ENCODE results near the gene AP2S1.

Gene AP2S1

GRCh38 chr19:46848389-46848788 is 2.3 kb downstream of the AP2S1 start:
- Histone ChIP-seq H2BK12ac (ENCODE audit: low read length) (peak overlapping the region; percentile 70), H3K4me1 (ENCODE audit: control insufficient read depth in 1 of 2, insufficient read depth in 2 of 2, low read length in 2 of 2) (peaks cover 29 to 31% of the 10 kb centered on the region in 2 experiments), H2BK5ac (ENCODE audit: low read depth, low read length, poor library complexity) (peak overlapping the region; percentile 61), H3K9me3 (ENCODE audit: insufficient read depth, low read depth, low read length) (no peaks in the 10 kb centered on the region), H2AK5ac (ENCODE audit: low read length) (peak overlapping the region; percentile 7), H3K4ac (ENCODE audit: low read depth, low read length) (no peak overlapping the region), H3K79me1 (ENCODE audit: low read length) (peaks cover 32% of the 10 kb centered on the region), H2AFZ (ENCODE audit: insufficient read depth, low read length, poor library complexity) (peak overlapping the region; percentile 25), H3K14ac (ENCODE audit: low read length) (no peak overlapping the region), H3K18ac (ENCODE audit: low read length) (peak overlapping the region; percentile 67), H3K27ac (ENCODE audit: low read depth, low read length) (peak overlapping the region; percentile 82), H4K12ac (ENCODE audit: low read depth, low read length) (no peak overlapping the region), H3K23ac (ENCODE audit: low read length) (no peak overlapping the region), H3K9ac (ENCODE audit: low read length) (no peak overlapping the region), H4K8ac (ENCODE audit: low read depth, low read length) (no peak overlapping the region), H3K4me2 (ENCODE audit: low read length) (no peak overlapping the region), H3K27me3 (ENCODE audit: insufficient read depth, low read length) (no peaks in the 10 kb centered on the region), H4K91ac (ENCODE audit: low read depth, low read length) (peak overlapping the region; percentile 49), H3K4me3 (ENCODE audit: low read depth, low read length) (no peak overlapping the region), H2BK120ac (ENCODE audit: insufficient read depth, low read length, poor library complexity) (peak overlapping the region; percentile 54), H3K79me2 (ENCODE audit: control insufficient read depth, insufficient read depth, low read length, poor library complexity) (peaks cover 6% of the 10 kb centered on the region), H3K36me3 (ENCODE audit: control insufficient read depth in 1 of 2, insufficient read depth in 2 of 2, low read length in 2 of 2) (peaks cover 6 to 13% of the 10 kb centered on the region in 2 experiments)
- DNase-seq = no peak
- no CpG with 5 or more reads among the region's 2 CpGs for WGBS (ENCODE audit: extremely low coverage, insufficient coverage, insufficient read length)

- no peaks in the 10 kb centered on the region for H3K27me3 ChIP-seq (ENCODE audit: insufficient read depth, low read length)
- no peak overlapping the region for H2BK5ac ChIP-seq (ENCODE audit: low read depth, low read length, poor library complexity)
- no CpG with 5 or more reads among the region's 11 CpGs for WGBS (ENCODE audit: extremely low coverage, insufficient coverage, insufficient read length)
- peaks cover 15 to 22% of the 10 kb centered on the region in 2 experiments for H3K36me3 ChIP-seq (ENCODE audit: control insufficient read depth in 1 of 2, insufficient read depth in 2 of 2, low read length in 2 of 2)
- H4K8ac ChIP-seq (ENCODE audit: low read depth, low read length) = no peak overlapping the region
- H3K23ac ChIP-seq (ENCODE audit: low read length) = no peak overlapping the region
- H3K9me3 ChIP-seq (ENCODE audit: insufficient read depth, low read depth, low read length) = no peaks in the 10 kb centered on the region
- H3K9ac ChIP-seq (ENCODE audit: low read length) = no peak overlapping the region
- no peak overlapping the region for H3K4ac ChIP-seq (ENCODE audit: low read depth, low read length)
- no peak overlapping the region for H4K91ac ChIP-seq (ENCODE audit: low read depth, low read length)
- no peak overlapping the region for H4K12ac ChIP-seq (ENCODE audit: low read depth, low read length)
- peaks cover 6% of the 10 kb centered on the region for H3K79me2 ChIP-seq (ENCODE audit: control insufficient read depth, insufficient read depth, low read length, poor library complexity)
- H3K4me2 ChIP-seq (ENCODE audit: low read length) = no peak overlapping the region
- H2AK5ac ChIP-seq (ENCODE audit: low read length) = no peak overlapping the region
- peaks cover 38 to 40% of the 10 kb centered on the region in 2 experiments for H3K4me1 ChIP-seq (ENCODE audit: control insufficient read depth in 1 of 2, insufficient read depth in 2 of 2, low read length in 2 of 2)
- peaks cover 39% of the 10 kb centered on the region for H3K79me1 ChIP-seq (ENCODE audit: low read length)
- DNase-seq = no peak
- H2AFZ ChIP-seq (ENCODE audit: insufficient read depth, low read length, poor library complexity) = no peak overlapping the region
- no peak overlapping the region for H3K18ac ChIP-seq (ENCODE audit: low read length)
- H3K4me3 ChIP-seq (ENCODE audit: low read depth, low read length) = no peak overlapping the region
- H3K14ac ChIP-seq (ENCODE audit: low read length) = no peak overlapping the region
- H3K27ac ChIP-seq (ENCODE audit: low read depth, low read length) = peak overlapping the region; percentile 82
- no peak overlapping the region for H2BK12ac ChIP-seq (ENCODE audit: low read length)
- no peak overlapping the region for H2BK120ac ChIP-seq (ENCODE audit: insufficient read depth, low read length, poor library complexity)
Observed at GRCh38 chr19:46847528-46847927, 3.1 kb downstream of the AP2S1 start.

GRCh38 chr19:46845959-46846459 is 4.6 kb downstream of the AP2S1 start:
- peak overlapping the region; percentile 54 for H4K8ac ChIP-seq (ENCODE audit: low read depth, low read length)
- H3K4me3 ChIP-seq (ENCODE audit: low read depth, low read length) = no peak overlapping the region
- WGBS (ENCODE audit: extremely low coverage, insufficient coverage, insufficient read length) = no CpG with 5 or more reads among the region's 19 CpGs
- H3K36me3 ChIP-seq (ENCODE audit: control insufficient read depth in 1 of 2, insufficient read depth in 2 of 2, low read length in 2 of 2) = peaks cover 27 to 34% of the 10 kb centered on the region in 2 experiments
- H3K4me1 ChIP-seq (ENCODE audit: control insufficient read depth in 1 of 2, insufficient read depth in 2 of 2, low read length in 2 of 2) = peaks cover 38 to 47% of the 10 kb centered on the region in 2 experiments
- peak overlapping the region; percentile 66 for H2BK12ac ChIP-seq (ENCODE audit: low read length)
- H4K12ac ChIP-seq (ENCODE audit: low read depth, low read length) = no peak overlapping the region
- H3K9ac ChIP-seq (ENCODE audit: low read length) = no peak overlapping the region
- H3K18ac ChIP-seq (ENCODE audit: low read length) = peak overlapping the region; percentile 89
- H4K91ac ChIP-seq (ENCODE audit: low read depth, low read length) = peak overlapping the region; percentile 71
- peaks cover 6% of the 10 kb centered on the region for H3K79me2 ChIP-seq (ENCODE audit: control insufficient read depth, insufficient read depth, low read length, poor library complexity)
- H3K9me3 ChIP-seq (ENCODE audit: insufficient read depth, low read depth, low read length) = no peaks in the 10 kb centered on the region
- H3K23ac ChIP-seq (ENCODE audit: low read length) = no peak overlapping the region
- H3K27ac ChIP-seq (ENCODE audit: low read depth, low read length) = peak overlapping the region; percentile 42
- peak overlapping the region; percentile 4 for H2AFZ ChIP-seq (ENCODE audit: insufficient read depth, low read length, poor library complexity)
- H2AK5ac ChIP-seq (ENCODE audit: low read length) = peak overlapping the region; percentile 62
- peak overlapping the region; percentile 19 for H2BK5ac ChIP-seq (ENCODE audit: low read depth, low read length, poor library complexity)
- peaks cover 39% of the 10 kb centered on the region for H3K79me1 ChIP-seq (ENCODE audit: low read length)
- peak overlapping the region; percentile 68 for H3K4ac ChIP-seq (ENCODE audit: low read depth, low read length)
- no peaks in the 10 kb centered on the region for H3K27me3 ChIP-seq (ENCODE audit: insufficient read depth, low read length)
- no peak for DNase-seq
- H2BK120ac ChIP-seq (ENCODE audit: insufficient read depth, low read length, poor library complexity) = peak overlapping the region; percentile 59
- no peak overlapping the region for H3K4me2 ChIP-seq (ENCODE audit: low read length)
- H3K14ac ChIP-seq (ENCODE audit: low read length) = peak overlapping the region; percentile 69

GRCh38 chr19:46844067-46844489 is 6.6 kb downstream of the AP2S1 start:
- Histone ChIP-seq H3K27ac (ENCODE audit: low read depth, low read length) (peak overlapping the region; percentile 73), H3K18ac (ENCODE audit: low read length) (no peak overlapping the region), H4K12ac (ENCODE audit: low read depth, low read length) (no peak overlapping the region), H3K4me3 (ENCODE audit: low read depth, low read length) (no peak overlapping the region), H2AK5ac (ENCODE audit: low read length) (no peak overlapping the region), H2BK120ac (ENCODE audit: insufficient read depth, low read length, poor library complexity) (no peak overlapping the region), H3K14ac (ENCODE audit: low read length) (no peak overlapping the region), H3K9me3 (ENCODE audit: insufficient read depth, low read depth, low read length) (no peaks in the 10 kb centered on the region), H3K4me2 (ENCODE audit: low read length) (no peak overlapping the region), H3K23ac (ENCODE audit: low read length) (no peak overlapping the region), H3K27me3 (ENCODE audit: insufficient read depth, low read length) (no peaks in the 10 kb centered on the region), H3K79me2 (ENCODE audit: control insufficient read depth, insufficient read depth, low read length, poor library complexity) (peaks cover 1% of the 10 kb centered on the region), H4K8ac (ENCODE audit: low read depth, low read length) (no peak overlapping the region), H3K36me3 (ENCODE audit: control insufficient read depth in 1 of 2, insufficient read depth in 2 of 2, low read length in 2 of 2) (peaks cover 37 to 46% of the 10 kb centered on the region in 2 experiments), H3K4ac (ENCODE audit: low read depth, low read length) (no peak overlapping the region), H3K9ac (ENCODE audit: low read length) (no peak overlapping the region), H3K4me1 (ENCODE audit: control insufficient read depth in 1 of 2, insufficient read depth in 2 of 2, low read length in 2 of 2) (peaks cover 36 to 42% of the 10 kb centered on the region in 2 experiments), H3K79me1 (ENCODE audit: low read length) (peaks cover 27% of the 10 kb centered on the region), H2BK12ac (ENCODE audit: low read length) (no peak overlapping the region), H2BK5ac (ENCODE audit: low read depth, low read length, poor library complexity) (no peak overlapping the region), H4K91ac (ENCODE audit: low read depth, low read length) (no peak overlapping the region), H2AFZ (ENCODE audit: insufficient read depth, low read length, poor library complexity) (no peak overlapping the region)
- WGBS (ENCODE audit: extremely low coverage, insufficient coverage, insufficient read length) = no CpG with 5 or more reads among the region's 9 CpGs
- DNase-seq = peak; percentile 92 to 93
